Measurements from ENCODE around the gene OR4M2.
"Not testable (repeated sequence)": the region's sequence is repeated elsewhere in the genome, so short reads cannot be mapped to it uniquely, and the experiment has no call there.

The OR4M2 gene, protein sequence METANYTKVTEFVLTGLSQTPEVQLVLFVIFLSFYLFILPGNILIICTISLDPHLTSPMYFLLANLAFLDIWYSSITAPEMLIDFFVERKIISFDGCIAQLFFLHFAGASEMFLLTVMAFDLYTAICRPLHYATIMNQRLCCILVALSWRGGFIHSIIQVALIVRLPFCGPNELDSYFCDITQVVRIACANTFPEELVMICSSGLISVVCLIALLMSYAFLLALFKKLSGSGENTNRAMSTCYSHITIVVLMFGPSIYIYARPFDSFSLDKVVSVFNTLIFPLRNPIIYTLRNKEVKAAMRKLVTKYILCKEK

DNA sequence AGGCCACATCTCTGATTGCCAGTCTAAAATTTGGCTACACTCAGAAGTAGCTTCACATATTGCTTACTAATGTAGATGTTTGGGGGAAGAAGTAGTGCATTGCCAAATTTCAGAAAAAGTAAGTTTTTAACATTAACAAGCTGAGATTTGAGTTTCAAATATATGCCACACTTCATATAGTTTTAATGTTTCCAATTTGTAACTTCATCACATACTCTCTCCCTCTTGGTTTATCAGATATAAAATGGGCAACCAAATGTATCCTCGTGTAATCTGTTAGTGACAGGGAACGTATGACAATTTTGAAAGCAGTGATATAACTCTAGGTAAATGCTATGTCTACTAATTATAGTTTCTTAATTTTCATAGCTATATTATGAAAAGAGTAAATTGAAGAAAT is at the start of gene OR4M2:
Gene OR4M2, plus strand, starts transcription at position 301 of the 400 bp plus-strand sequence. Its CDS starts 98 bp downstream, at position 399.
- not testable (repeated sequence) for H3K4me1 Mint-ChIP-seq; H3K4me3 Mint-ChIP-seq; H3K27me3 Mint-ChIP-seq; H3K36me3 Mint-ChIP-seq (ENCODE audit: low read depth); H3K27ac Mint-ChIP-seq; DNase-seq; ATAC-seq; H3K9me3 Mint-ChIP-seq

DNA sequence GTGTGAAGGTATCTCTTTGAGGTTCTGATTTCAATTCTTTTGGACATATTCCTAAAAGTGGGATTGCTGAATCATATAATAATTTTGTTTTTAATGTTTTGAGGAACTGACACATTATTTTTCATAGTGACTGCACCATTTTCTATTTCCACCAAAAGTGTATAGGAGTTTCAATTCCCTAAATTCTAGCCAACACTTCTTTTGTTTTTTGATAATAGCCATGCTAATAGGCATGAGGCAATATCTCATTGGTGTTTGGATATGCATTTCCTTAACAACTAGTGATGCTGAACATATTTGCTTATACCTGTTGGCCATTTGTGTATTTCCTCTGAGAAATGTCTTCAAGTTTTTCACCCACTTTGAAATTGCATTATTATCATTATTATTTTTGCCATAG is 11.1 kb upstream of the OR4M2 start:
- ATAC-seq; H3K4me1 Mint-ChIP-seq; H3K27me3 Mint-ChIP-seq; H3K9me3 Mint-ChIP-seq; DNase-seq; H3K4me3 Mint-ChIP-seq; H3K27ac Mint-ChIP-seq; H3K36me3 Mint-ChIP-seq (ENCODE audit: low read depth): not testable (repeated sequence)

DNA sequence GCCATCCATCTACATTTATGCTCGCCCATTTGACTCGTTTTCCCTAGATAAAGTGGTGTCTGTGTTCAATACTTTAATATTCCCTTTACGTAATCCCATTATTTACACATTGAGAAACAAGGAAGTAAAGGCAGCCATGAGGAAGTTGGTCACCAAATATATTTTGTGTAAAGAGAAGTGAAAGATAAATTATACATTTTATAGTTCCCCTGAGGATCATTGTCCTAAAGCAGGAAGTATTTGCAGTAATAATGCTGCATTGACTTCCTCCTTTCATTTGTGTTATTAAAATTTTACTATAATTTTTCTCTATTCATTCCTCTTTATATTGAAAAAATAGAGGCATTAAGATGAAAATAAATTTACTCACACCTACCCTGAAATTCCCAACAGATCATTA is 1.1 kb downstream of the OR4M2 start:
- not testable (repeated sequence) for ATAC-seq; H3K27me3 Mint-ChIP-seq; H3K4me3 Mint-ChIP-seq; H3K27ac Mint-ChIP-seq; H3K36me3 Mint-ChIP-seq (ENCODE audit: low read depth); H3K9me3 Mint-ChIP-seq; DNase-seq; H3K4me1 Mint-ChIP-seq

DNA sequence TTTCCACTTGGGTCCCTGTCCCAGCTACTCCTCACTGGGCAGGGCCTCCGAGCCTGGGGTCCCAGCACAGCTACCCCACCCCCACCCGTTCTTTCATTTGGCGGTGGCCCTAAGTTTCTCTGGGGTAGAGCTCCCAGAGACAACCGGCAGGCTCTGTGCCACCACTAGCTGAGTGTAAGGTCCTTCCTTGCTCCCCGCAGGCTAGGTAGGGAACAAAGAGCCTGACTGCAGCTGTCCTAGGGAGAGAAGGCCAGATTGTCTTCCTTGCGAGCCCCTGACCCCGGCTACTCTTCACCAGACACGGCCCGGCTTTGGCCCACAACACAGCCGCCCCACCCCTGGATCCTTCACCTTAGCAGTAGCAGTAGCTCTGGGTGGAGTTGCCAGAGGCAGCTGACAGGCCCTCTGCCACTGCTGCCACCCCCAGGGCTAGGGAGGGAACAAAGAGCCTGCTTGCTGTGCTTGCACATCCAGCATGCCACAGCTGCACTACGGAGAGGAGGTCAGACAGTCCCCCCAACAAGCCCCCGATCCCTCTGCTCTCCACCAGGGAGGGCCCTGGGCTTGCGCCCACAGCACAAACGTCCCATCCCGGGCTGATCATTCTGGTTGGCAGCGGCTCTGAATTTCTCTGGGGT is 18.4 kb downstream of the OR4M2 start:
- not testable (repeated sequence) for H3K36me3 Mint-ChIP-seq (ENCODE audit: low read depth); H3K4me3 Mint-ChIP-seq; H3K27ac Mint-ChIP-seq; H3K9me3 Mint-ChIP-seq; DNase-seq; H3K27me3 Mint-ChIP-seq; H3K4me1 Mint-ChIP-seq
- peak; percentile 46 for ATAC-seq

DNA sequence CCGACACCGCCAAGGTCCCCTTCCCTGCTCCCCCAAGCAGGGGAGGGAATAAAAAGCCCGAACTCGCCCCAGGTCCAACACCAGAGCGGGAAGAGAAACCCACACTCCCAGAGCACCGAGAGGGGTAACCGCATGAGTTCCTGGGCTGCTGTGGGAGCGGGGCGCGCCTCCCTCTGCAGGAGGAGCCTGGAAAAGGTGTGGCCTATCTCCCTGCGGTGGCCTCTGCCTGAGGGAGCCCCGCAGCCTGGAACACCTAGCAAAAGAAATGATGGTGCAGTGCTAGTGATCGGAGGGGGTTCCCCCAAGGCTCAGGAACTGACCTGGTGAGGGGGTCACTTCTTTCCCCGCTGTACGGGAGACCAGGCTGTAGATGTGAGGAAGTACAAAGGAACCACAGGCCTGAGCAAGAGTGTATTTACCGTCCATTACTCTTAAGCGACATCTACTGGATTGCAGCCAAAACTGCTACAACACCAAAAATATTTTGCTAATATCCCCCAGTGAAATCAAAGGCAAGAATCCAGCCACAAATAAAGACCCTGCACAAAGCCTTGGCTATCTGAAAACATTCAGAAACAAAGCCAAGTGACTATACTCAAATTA is 19.1 kb downstream of the OR4M2 start:
- not testable (repeated sequence) for H3K36me3 Mint-ChIP-seq (ENCODE audit: low read depth); H3K4me1 Mint-ChIP-seq; DNase-seq; H3K4me3 Mint-ChIP-seq; H3K27ac Mint-ChIP-seq; H3K27me3 Mint-ChIP-seq; H3K9me3 Mint-ChIP-seq
- peak; percentile 79 for ATAC-seq

DNA sequence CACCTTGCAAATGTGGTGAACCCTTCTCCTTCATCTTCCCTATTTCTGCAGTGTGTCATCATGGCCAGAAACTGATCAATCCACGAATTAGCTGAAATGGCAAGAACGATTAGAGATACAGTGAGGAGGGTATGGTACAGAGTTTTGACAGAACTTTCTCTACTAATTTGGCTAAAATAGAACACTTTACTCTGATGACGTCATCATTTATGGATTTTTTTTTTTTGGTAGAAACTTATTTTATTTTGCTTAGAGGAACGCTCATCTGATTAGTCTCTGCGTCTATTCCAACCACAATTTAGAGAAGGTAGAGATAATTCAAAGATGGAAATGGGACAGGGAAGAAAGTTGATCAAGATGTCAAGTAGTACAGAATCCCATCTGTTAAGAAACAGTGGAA is 41.7 kb downstream of the OR4M2 start:
- H3K27ac Mint-ChIP-seq; H3K27me3 Mint-ChIP-seq; H3K36me3 Mint-ChIP-seq (ENCODE audit: low read depth); H3K4me1 Mint-ChIP-seq; DNase-seq; ATAC-seq; H3K4me3 Mint-ChIP-seq; H3K9me3 Mint-ChIP-seq: not testable (repeated sequence)
